Measurements from ENCODE around the gene IQCF2. TPM values are rescaled to one million over a fixed set of nuclear protein-coding genes. Genes with fewer than 3 reads are reported as not detected.

The IQCF2 gene
- total and polyA plus RNA-seq, 9 of the 15 experiments (the other 6 are each of a cell fraction or from before 2014, with no cell fraction given) = not detected

GRCh38 chr3:51836606-51837005, 24.8 kb upstream of the IQCF2 start:
- H3K4me2 ChIP-seq (ENCODE audit: insufficient read depth, low read length) = no peak overlapping the region
- H2AFZ ChIP-seq (ENCODE audit: low read depth, low read length) = no peak overlapping the region
- no peaks in the 10 kb centered on the region for H3K9me1 ChIP-seq (ENCODE audit: control insufficient read depth, insufficient read depth, low read length)
- in situ Hi-C loops (cut with MboI) = no loop called here
- FAIRE-seq = no peak
- H3K27ac ChIP-seq (ENCODE audit: extremely low read depth, low read depth, low read length) = no peak overlapping the region
- no peak for DNase-seq (ENCODE audit: extremely low read depth in 1 of 4, low spot score in 3 of 4)
- H3K4me3 ChIP-seq = no peak overlapping the region
- CTCF ChIA-PET (ENCODE audit: low intra/inter-chr PET ratio) = no interaction called here
- H3K27me3 ChIP-seq (ENCODE audit: control insufficient read depth in 2 of 2, insufficient read depth in 2 of 2, low read length in 2 of 2) = no peaks in the 10 kb centered on the region
- H3K4me1 ChIP-seq (replicated peaks in 1 of 2; ENCODE audit: control insufficient read depth in 2 of 2, insufficient read depth in 2 of 2, low read length in 2 of 2) = no peaks in the 10 kb centered on the region
- 0% methylated on average over 5 of the region's 5 CpGs for WGBS (ENCODE audit: insufficient coverage, low coverage, missing lambda C conversion rate)
- POLR2A ChIA-PET = no interaction called here
- no peaks in the 10 kb centered on the region for H3K36me3 ChIP-seq (ENCODE audit: control insufficient read depth, insufficient read depth, low read length)
- no peak for ATAC-seq
- TF ChIP-seq RBM17 (IDR thresholded peaks at IDR 0.05; ENCODE audit: borderline replicate concordance, low read depth, low read length) (no peak), ZNF431 (CRISPR knock-in tag; IDR thresholded peaks at IDR 0.05) (no peak), SLC30A9 (CRISPR knock-in tag; IDR thresholded peaks at IDR 0.05) (no peak), DDX20 (tag; IDR thresholded peaks at IDR 0.05; ENCODE audit: low read depth) (no peak), ZNF551 (CRISPR knock-in tag; IDR thresholded peaks at IDR 0.05) (no peak), FIP1L1 (IDR thresholded peaks at IDR 0.05; ENCODE audit: low read depth, low read length, poor library complexity, severe bottlenecking) (no peak)
- intact Hi-C loops (cut with micrococcal nuclease) = no loop called here
- H3K9ac ChIP-seq (ENCODE audit: insufficient read depth in 1 of 2, low read depth in 2 of 2, low read length in 2 of 2) = no peak overlapping the region
- no peaks in the 10 kb centered on the region for H4K20me1 ChIP-seq (replicated peaks; ENCODE audit: control insufficient read depth, insufficient read depth, low read length)
- no peaks in the 10 kb centered on the region for H3K9me3 ChIP-seq (replicated peaks; ENCODE audit: control insufficient read depth, insufficient read depth, low read depth, low read length)
- H3K79me2 ChIP-seq (ENCODE audit: control insufficient read depth, insufficient read depth, low read length) = no peaks in the 10 kb centered on the region
- BruUV-seq (replicated peaks) = no TSS peak

- ATAC-seq (no peak), FAIRE-seq (no peak), DNase-seq (ENCODE audit: extremely low read depth in 1 of 4, low spot score in 3 of 4) (no peak)
- TF ChIP-seq KLF13 (tag; IDR thresholded peaks at IDR 0.05; ENCODE audit: borderline replicate concordance, low read depth) = no peak
- no peak for TF ChIP-seq ETV5 (CRISPR knock-in tag; IDR thresholded peaks at IDR 0.05; ENCODE audit: low read depth)
- TF ChIP-seq STAT5B (CRISPR knock-in tag; IDR thresholded peaks at IDR 0.05) = no peak
- TF ChIP-seq SMC3 (conservative IDR thresholded peaks at IDR 0.05; ENCODE audit: insufficient read depth, low read depth, low read length) = no peak
- TF ChIP-seq PATZ1 (CRISPR knock-in tag; IDR thresholded peaks at IDR 0.05; ENCODE audit: borderline replicate concordance) = no peak
- TF ChIP-seq TAL1 (IDR thresholded peaks at IDR 0.05) = no peak
- TF ChIP-seq NCOR1 (IDR thresholded peaks at IDR 0.05) = no peak
- Histone ChIP-seq H3K9ac (ENCODE audit: insufficient read depth in 1 of 2, low read depth in 2 of 2, low read length in 2 of 2) (no peak overlapping the region), H3K79me2 (ENCODE audit: control insufficient read depth, insufficient read depth, low read length) (no peaks in the 10 kb centered on the region), H3K36me3 (ENCODE audit: control insufficient read depth, insufficient read depth, low read length) (no peaks in the 10 kb centered on the region), H2AFZ (ENCODE audit: low read depth, low read length) (no peak overlapping the region), H4K20me1 (replicated peaks; ENCODE audit: control insufficient read depth, insufficient read depth, low read length) (no peaks in the 10 kb centered on the region), H3K4me1 (replicated peaks in 1 of 2; ENCODE audit: control insufficient read depth in 2 of 2, insufficient read depth in 2 of 2, low read length in 2 of 2) (no peaks in the 10 kb centered on the region), H3K9me1 (ENCODE audit: control insufficient read depth, insufficient read depth, low read length) (no peaks in the 10 kb centered on the region), H3K27ac (ENCODE audit: extremely low read depth, low read depth, low read length) (no peak overlapping the region), H3K4me3 (no peak overlapping the region), H3K4me2 (ENCODE audit: insufficient read depth, low read length) (no peak overlapping the region), H3K9me3 (replicated peaks; ENCODE audit: control insufficient read depth, insufficient read depth, low read depth, low read length) (no peaks in the 10 kb centered on the region), H3K27me3 (ENCODE audit: control insufficient read depth in 2 of 2, insufficient read depth in 2 of 2, low read length in 2 of 2) (no peaks in the 10 kb centered on the region; a peak in 1 of 5 replicates)
- ChIA-PET CTCF (ENCODE audit: low intra/inter-chr PET ratio) (no interaction called here), POLR2A (no interaction called here)
- BruUV-seq (replicated peaks) = no TSS peak
- WGBS (ENCODE audit: insufficient coverage, low coverage, missing lambda C conversion rate) = 1% methylated on average over 7 of the region's 7 CpGs
- intact Hi-C loops (cut with micrococcal nuclease) (no loop called here), in situ Hi-C loops (cut with MboI) (no loop called here)
Measured at GRCh38 chr3:51845129-51845528, 16.3 kb upstream of the IQCF2 start.

Data from K562 (cell line).